HUES48 (cell line): Measurements from ENCODE around the gene RNU6-9.
"Not testable (repeated sequence)": the region's sequence is repeated elsewhere in the genome, so short reads cannot be mapped to it uniquely, and the experiment has no call there.

Experiments
- H3K27ac ChIP-seq: one replicate; pipeline ENCODE4 v1.7.0; 2013; ENCODE audit warnings: low read depth, low read length, inconsistent platforms
- H3K27me3 ChIP-seq: 2 replicates; pipeline ENCODE4 v1.6.1; 2013; ENCODE audit warnings: mild to moderate bottlenecking, low read length; ENCODE audit not compliant: control insufficient read depth, insufficient read depth
- H3K36me3 ChIP-seq: 2 replicates; pipeline ENCODE4 v1.6.1; 2013; ENCODE audit warnings: low read length; ENCODE audit not compliant: control insufficient read depth, insufficient read depth
- H3K4me1 ChIP-seq: 2 replicates; pipeline ENCODE4 v1.6.1; 2013; ENCODE audit warnings: mild to moderate bottlenecking, low read length; ENCODE audit not compliant: control insufficient read depth, insufficient read depth
- H3K4me3 ChIP-seq: 2 replicates; pipeline ENCODE4 v1.5.1; 2013; ENCODE audit warnings: mild to moderate bottlenecking, low read depth, low read length
- H3K9ac ChIP-seq: 2 replicates; pipeline ENCODE4 v1.6.1; 2013; ENCODE audit warnings: mild to moderate bottlenecking, low read depth, low read length, moderate library complexity
- H3K9me3 ChIP-seq: 2 replicates; pipeline ENCODE4 v1.6.1; 2013; ENCODE audit warnings: low read length; ENCODE audit not compliant: control insufficient read depth, insufficient read depth

The RNU6-9 gene

GRCh38 chr19:892894-893689 lies at the start of gene RNU6-9, which contains the start of gene MED16:
Gene RNU6-9, plus strand, starts transcription at chr19:893484.
Gene MED16, minus strand, starts transcription at chr19:893187. Its CDS starts 2,056 bp downstream, at chr19:891131.
- Histone ChIP-seq H3K4me1 (no peaks in the 10 kb centered on the region), H3K36me3 (peaks cover 29% of the 10 kb centered on the region), H3K9ac (peak within 1 kb of the TSS; percentile 73), H3K4me3 (peak within 1 kb of the TSS; percentile 93), H3K27ac (peak within 1 kb of the TSS; percentile 93), H3K27me3 (no peaks in the 10 kb centered on the region), H3K9me3 (no peaks in the 10 kb centered on the region)

GRCh38 chr19:843836-844545 lies 49.3 kb upstream of the RNU6-9 start:
- H3K36me3 ChIP-seq: no peaks in the 10 kb centered on the region
- H3K4me3 ChIP-seq: peak overlapping the region; percentile 32; the same call in 1 of the 2 replicates
- H3K27ac ChIP-seq: no peak overlapping the region
- H3K4me1 ChIP-seq: no peaks in the 10 kb centered on the region
- H3K9ac ChIP-seq: no peak overlapping the region
- H3K9me3 ChIP-seq: no peaks in the 10 kb centered on the region
- H3K27me3 ChIP-seq: peaks cover 15% of the 10 kb centered on the region

- H3K36me3 ChIP-seq: no peaks in the 10 kb centered on the region
- H3K27ac ChIP-seq: no peak overlapping the region
- H3K4me1 ChIP-seq: no peaks in the 10 kb centered on the region
- no peak overlapping the region for H3K4me3 ChIP-seq
- peaks cover 15% of the 10 kb centered on the region for H3K27me3 ChIP-seq
- no peaks in the 10 kb centered on the region for H3K9me3 ChIP-seq
- no peak overlapping the region for H3K9ac ChIP-seq
These were observed 48.7 kb upstream of the RNU6-9 start for GRCh38 chr19:844546-844971.

- Histone ChIP-seq H3K4me3 (no peak overlapping the region), H3K9me3 (no peaks in the 10 kb centered on the region), H3K9ac (no peak overlapping the region), H3K36me3 (no peaks in the 10 kb centered on the region), H3K4me1 (no peaks in the 10 kb centered on the region), H3K27me3 (peaks cover 15% of the 10 kb centered on the region), H3K27ac (no peak overlapping the region)
These were observed 47.4 kb upstream of the RNU6-9 start for GRCh38 chr19:845707-846521.

GRCh38 chr19:848386-848921 lies 44.8 kb upstream of the RNU6-9 start:
- Histone ChIP-seq H3K36me3 (no peaks in the 10 kb centered on the region), H3K9me3 (no peaks in the 10 kb centered on the region), H3K9ac (no peak overlapping the region), H3K4me3 (no peak overlapping the region), H3K27me3 (peaks cover 5% of the 10 kb centered on the region), H3K27ac (no peak overlapping the region), H3K4me1 (no peaks in the 10 kb centered on the region)

- not testable (repeated sequence) for H3K27ac ChIP-seq, H3K9me3 ChIP-seq, H3K36me3 ChIP-seq, H3K4me3 ChIP-seq, H3K27me3 ChIP-seq, H3K9ac ChIP-seq, H3K4me1 ChIP-seq
These were observed 44.1 kb upstream of the RNU6-9 start for GRCh38 chr19:849195-849594.

GRCh38 chr19:850221-850978 lies 42.9 kb upstream of the RNU6-9 start:
- Histone ChIP-seq H3K9me3 (no peaks in the 10 kb centered on the region), H3K4me3 (no peak overlapping the region), H3K36me3 (no peaks in the 10 kb centered on the region), H3K9ac (no peak overlapping the region), H3K27ac (no peak overlapping the region), H3K27me3 (no peaks in the 10 kb centered on the region), H3K4me1 (no peaks in the 10 kb centered on the region)

GRCh38 chr19:850979-851335 lies 42.3 kb upstream of the RNU6-9 start:
- no peaks in the 10 kb centered on the region for H3K36me3 ChIP-seq
- H3K4me1 ChIP-seq: no peaks in the 10 kb centered on the region
- no peaks in the 10 kb centered on the region for H3K27me3 ChIP-seq
- no peak overlapping the region for H3K9ac ChIP-seq
- H3K4me3 ChIP-seq: no peak overlapping the region
- H3K9me3 ChIP-seq: no peaks in the 10 kb centered on the region
- H3K27ac ChIP-seq: no peak overlapping the region

GRCh38 chr19:852136-853013 lies 40.9 kb upstream of the RNU6-9 start, which contains the start of gene ELANE:
Gene ELANE, plus strand, starts transcription at chr19:852303. Its CDS starts 26 bp downstream, at chr19:852329.
- Histone ChIP-seq H3K9me3 (no peaks in the 10 kb centered on the region), H3K9ac (no peak within 1 kb of the TSS), H3K4me1 (no peaks in the 10 kb centered on the region), H3K36me3 (no peaks in the 10 kb centered on the region), H3K27me3 (no peaks in the 10 kb centered on the region), H3K27ac (no peak within 1 kb of the TSS), H3K4me3 (no peak within 1 kb of the TSS)
